ENCODE results near the gene CYP4A22.

DNA sequence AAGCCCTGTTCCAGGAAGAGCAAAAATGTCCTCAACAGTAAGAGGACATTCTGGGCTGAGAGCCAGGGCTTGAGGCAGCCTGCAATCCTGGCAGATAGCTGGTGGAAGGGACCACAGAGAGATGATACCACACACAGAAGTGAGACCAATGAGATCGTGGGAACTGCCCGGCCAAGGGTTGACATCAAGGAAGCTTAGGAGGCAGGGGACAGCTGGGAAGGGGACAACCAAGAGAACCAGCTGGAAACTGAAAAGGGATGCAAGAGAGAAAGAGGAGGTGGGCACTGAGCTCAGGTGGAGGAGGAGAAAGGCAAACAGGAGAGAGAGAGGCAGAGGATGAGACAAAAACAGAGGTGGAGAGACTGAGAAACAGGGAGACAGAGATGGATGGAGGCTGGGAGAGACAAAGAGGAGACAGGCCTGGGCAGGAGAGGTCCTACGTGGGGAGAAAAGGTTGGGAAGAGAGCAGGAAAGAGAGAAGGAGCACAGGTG is 43.4 kb downstream of the CYP4A22 start:
- no peak for TF ChIP-seq SP1 (IDR thresholded peaks at IDR 0.05)
- TF ChIP-seq L3MBTL2 (conservative IDR thresholded peaks at IDR 0.05) = no peak
- no peak for TF ChIP-seq BHLHE40 (IDR thresholded peaks at IDR 0.05; ENCODE audit: borderline replicate concordance)
- no peak for TF ChIP-seq ARNT (IDR thresholded peaks at IDR 0.05)
- no peak for TF ChIP-seq FOXM1 (IDR thresholded peaks at IDR 0.05; ENCODE audit: borderline replicate concordance)
- TF ChIP-seq TARDBP (IDR thresholded peaks at IDR 0.05) = no peak
- TF ChIP-seq CTBP1 (IDR thresholded peaks at IDR 0.05; ENCODE audit: borderline replicate concordance) = no peak
- TF ChIP-seq SUZ12 (IDR thresholded peaks at IDR 0.05) = no peak
- no peak for TF ChIP-seq ELF4 (IDR thresholded peaks at IDR 0.05)
- TF ChIP-seq FOXK2 (IDR thresholded peaks at IDR 0.05) = no peak
- no peak for TF ChIP-seq PKNOX1 (IDR thresholded peaks at IDR 0.05)
- TF ChIP-seq FOXA1 (IDR thresholded peaks at IDR 0.05) = no peak

Data from HEK293T (cell line).